ENCODE data around the gene TBCK. TPM values are rescaled to one million over a fixed set of nuclear protein-coding genes. Genes with fewer than 3 reads are reported as not detected.

Gene TBCK
- polyA plus RNA-seq, 1 donor from 2014 or later, result 22.9 TPM

Other genes with a start within 250 kb of the TBCK start
- 72.8 TPM for gene AIMP1, start 341 bp upstream of the TBCK start, polyA plus RNA-seq
- gene GIMD1, start 52.6 kb upstream of the TBCK start, polyA plus RNA-seq, result not detected

All from IgD-negative memory B cell (primary cell).